ENCODE measurements around the gene CNTD1. TPM values are rescaled to one million over a fixed set of nuclear protein-coding genes. Genes with fewer than 3 reads are reported as not detected.

Gene CNTD1
- polyA plus RNA-seq, 1 donor: 3.0 TPM

DNA sequence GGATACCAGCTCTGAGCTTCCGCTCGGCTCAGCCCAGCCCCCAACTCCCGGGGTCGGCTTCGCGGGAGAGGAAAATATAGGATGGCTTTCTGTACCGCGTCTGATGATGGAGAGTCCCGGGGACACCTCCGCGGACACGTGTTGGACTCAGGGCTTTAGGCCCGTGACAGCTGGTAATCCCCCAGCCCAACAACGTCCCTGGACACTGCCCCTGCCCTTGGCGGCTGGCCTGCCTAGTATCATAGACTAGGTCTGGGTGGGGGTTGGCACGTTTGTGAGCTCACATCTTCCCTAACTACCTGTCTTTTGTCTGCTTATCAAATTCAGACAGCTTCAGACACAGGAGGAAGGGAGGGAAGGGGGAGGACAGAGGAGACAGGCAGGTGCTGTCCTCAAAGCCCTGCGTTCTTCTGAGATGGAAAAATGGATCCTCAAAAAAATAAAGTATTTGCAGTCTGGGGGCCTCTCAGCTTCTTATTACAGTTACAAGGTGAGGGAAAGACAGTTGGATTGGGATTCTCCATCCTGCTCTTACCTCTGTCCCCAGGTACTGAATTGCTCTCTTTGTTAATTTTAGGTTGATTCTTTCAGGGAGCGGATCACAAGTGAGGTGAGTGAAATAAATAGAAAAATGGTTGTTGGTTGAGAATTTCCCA lies 35.2 kb downstream of the CNTD1 start:
- peak overlapping the region; percentile 97 for H3K4me3 ChIP-seq (ENCODE audit: low read length)
- no peaks in the 10 kb centered on the region for H3K4me1 ChIP-seq (ENCODE audit: control insufficient read depth, insufficient read depth, low read length)
- peaks cover 28% of the 10 kb centered on the region for H3K36me3 ChIP-seq (ENCODE audit: control insufficient read depth, insufficient read depth, low read length)
- no peaks in the 10 kb centered on the region for H3K9me3 ChIP-seq (ENCODE audit: control insufficient read depth, low read depth, low read length)
- no peak for DNase-seq
- peak overlapping the region; percentile 71 for H3K27ac ChIP-seq (ENCODE audit: low read length)
- WGBS (ENCODE audit: insufficient coverage, low lambda C conversion rate): no CpG with 5 or more reads among the region's 18 CpGs
- H3K27me3 ChIP-seq (ENCODE audit: control insufficient read depth, insufficient read depth, low read length): no peaks in the 10 kb centered on the region

GRCh38 chr17:42835732-42836131 lies 37.1 kb downstream of the CNTD1 start:
- Histone ChIP-seq H3K27me3 (ENCODE audit: control insufficient read depth, insufficient read depth, low read length) (no peaks in the 10 kb centered on the region), H3K4me3 (ENCODE audit: low read length) (no peak overlapping the region), H3K4me1 (ENCODE audit: control insufficient read depth, insufficient read depth, low read length) (no peaks in the 10 kb centered on the region), H3K9me3 (ENCODE audit: control insufficient read depth, low read depth, low read length) (no peaks in the 10 kb centered on the region), H3K27ac (ENCODE audit: low read length) (no peak overlapping the region), H3K36me3 (ENCODE audit: control insufficient read depth, insufficient read depth, low read length) (peaks cover 42% of the 10 kb centered on the region)
- WGBS (ENCODE audit: insufficient coverage, low lambda C conversion rate): no CpG with 5 or more reads among the region's 6 CpGs
- no peak for DNase-seq

DNA sequence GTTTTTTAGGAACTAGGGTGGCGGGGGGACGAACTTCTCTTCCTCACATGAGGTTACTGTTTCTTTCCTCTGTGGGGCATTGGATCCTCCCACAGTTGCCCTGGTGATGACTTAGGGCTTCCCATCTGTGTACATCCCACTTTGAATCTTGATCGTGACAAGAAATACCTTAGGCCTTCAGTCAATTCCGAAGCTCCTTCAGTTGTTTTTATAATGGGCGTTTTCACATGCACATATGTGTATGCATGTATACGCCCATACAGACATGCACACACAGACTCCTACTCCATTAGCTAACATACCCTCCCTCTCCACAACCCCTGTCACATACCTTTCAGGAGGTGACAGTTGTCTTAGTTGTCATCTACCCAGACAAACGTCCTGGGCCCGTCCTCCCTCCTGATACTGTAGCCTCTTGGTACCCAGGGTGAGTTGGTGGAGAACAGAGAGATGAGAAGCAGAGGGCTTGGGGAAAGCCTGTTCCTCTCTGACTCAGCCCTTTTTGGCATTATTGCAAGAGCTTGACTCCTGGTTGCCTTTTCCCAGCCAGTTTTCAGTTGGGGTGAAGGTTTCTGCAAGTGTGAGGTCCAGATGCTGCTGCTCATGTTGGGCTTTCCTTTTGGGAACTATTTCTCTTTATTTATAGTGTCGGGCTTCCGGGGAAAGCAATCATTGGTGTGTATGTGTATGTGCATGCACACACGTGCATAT lies 43.5 kb downstream of the CNTD1 start:
- 92% methylated on average over 4 of the region's 11 CpGs for WGBS (ENCODE audit: insufficient coverage, low lambda C conversion rate)
- no peak overlapping the region for H3K4me3 ChIP-seq (ENCODE audit: low read length)
- peaks cover 72% of the 10 kb centered on the region for H3K36me3 ChIP-seq (ENCODE audit: control insufficient read depth, insufficient read depth, low read length)
- H3K27me3 ChIP-seq (ENCODE audit: control insufficient read depth, insufficient read depth, low read length): no peaks in the 10 kb centered on the region
- no peaks in the 10 kb centered on the region for H3K4me1 ChIP-seq (ENCODE audit: control insufficient read depth, insufficient read depth, low read length)
- no peak overlapping the region for H3K27ac ChIP-seq (ENCODE audit: low read length)
- no peak for DNase-seq
- no peaks in the 10 kb centered on the region for H3K9me3 ChIP-seq (ENCODE audit: control insufficient read depth, low read depth, low read length)

DNA sequence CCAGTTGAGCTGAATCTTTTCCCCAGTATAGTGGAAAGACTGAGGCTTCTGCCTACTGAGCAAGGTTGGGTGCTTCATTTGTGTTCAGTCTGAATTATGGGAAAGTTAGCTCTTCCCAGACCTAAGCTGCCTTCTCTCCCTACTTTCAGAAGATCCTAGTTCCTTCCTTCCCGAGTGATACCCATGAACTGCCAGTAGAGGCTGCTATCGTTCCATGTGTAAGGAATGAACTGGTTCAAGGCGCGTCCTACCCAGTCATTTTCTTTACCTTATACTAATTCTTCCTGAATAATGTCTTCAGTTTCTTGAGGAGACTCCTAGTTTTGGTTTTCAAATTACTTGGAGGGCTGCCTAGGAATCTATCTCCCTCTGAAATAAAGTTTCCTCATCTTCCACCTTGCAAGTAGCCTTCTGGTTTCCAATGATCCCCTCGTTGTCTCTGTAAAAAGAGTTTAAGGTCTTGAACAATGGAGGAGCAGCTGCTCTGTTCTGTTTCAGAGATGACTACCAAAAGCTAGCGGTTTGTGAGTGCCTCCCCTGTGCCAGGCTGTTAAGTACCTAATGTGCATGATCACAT lies 44.8 kb downstream of the CNTD1 start:
- Histone ChIP-seq H3K36me3 (ENCODE audit: control insufficient read depth, insufficient read depth, low read length) (peaks cover 59% of the 10 kb centered on the region), H3K27me3 (ENCODE audit: control insufficient read depth, insufficient read depth, low read length) (no peaks in the 10 kb centered on the region), H3K27ac (ENCODE audit: low read length) (no peak overlapping the region), H3K4me1 (ENCODE audit: control insufficient read depth, insufficient read depth, low read length) (no peaks in the 10 kb centered on the region), H3K9me3 (ENCODE audit: control insufficient read depth, low read depth, low read length) (no peaks in the 10 kb centered on the region), H3K4me3 (ENCODE audit: low read length) (no peak overlapping the region)
- no CpG with 5 or more reads among the region's 6 CpGs for WGBS (ENCODE audit: insufficient coverage, low lambda C conversion rate)
- DNase-seq: peak; percentile 48 to 51

DNA sequence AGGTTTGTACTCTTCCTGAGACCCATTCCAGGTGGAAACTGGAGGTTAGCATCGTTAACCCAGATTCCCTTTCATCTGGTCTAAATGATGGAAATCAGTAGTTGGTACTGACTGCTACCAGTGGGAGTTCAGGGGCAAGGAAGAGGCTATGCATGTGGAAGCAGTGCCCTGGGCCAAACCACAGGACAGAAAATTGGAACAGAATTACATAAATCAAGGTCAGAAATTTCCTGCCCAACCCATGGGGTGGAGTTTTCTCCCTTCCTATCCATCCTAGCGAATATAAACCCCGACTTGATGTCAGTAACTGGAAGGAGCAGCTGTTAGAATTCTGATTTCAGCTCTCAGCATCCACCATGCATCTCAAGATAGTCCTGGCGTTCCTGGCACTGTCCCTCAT lies 45.6 kb downstream of the CNTD1 start, which contains the start of gene AOC2:
TSS of gene AOC2 (plus strand) at position 310 of the 400 bp plus-strand sequence. CDS start at position 357, 47 bp downstream.
- Histone ChIP-seq H3K4me3 (ENCODE audit: low read length) (no peak within 1 kb of the TSS), H3K4me1 (ENCODE audit: control insufficient read depth, insufficient read depth, low read length) (no peaks in the 10 kb centered on the region), H3K27ac (ENCODE audit: low read length) (no peak within 1 kb of the TSS), H3K27me3 (ENCODE audit: control insufficient read depth, insufficient read depth, low read length) (no peaks in the 10 kb centered on the region), H3K9me3 (ENCODE audit: control insufficient read depth, low read depth, low read length) (no peaks in the 10 kb centered on the region), H3K36me3 (ENCODE audit: control insufficient read depth, insufficient read depth, low read length) (peaks cover 51% of the 10 kb centered on the region)
- no peak for DNase-seq
- WGBS (ENCODE audit: insufficient coverage, low lambda C conversion rate): no CpG with 5 or more reads among the region's 4 CpGs

- Histone ChIP-seq H3K27ac (ENCODE audit: low read length) (no peak overlapping the region), H3K9me3 (ENCODE audit: control insufficient read depth, low read depth, low read length) (no peaks in the 10 kb centered on the region), H3K27me3 (ENCODE audit: control insufficient read depth, insufficient read depth, low read length) (no peaks in the 10 kb centered on the region), H3K4me3 (ENCODE audit: low read length) (no peak overlapping the region), H3K36me3 (ENCODE audit: control insufficient read depth, insufficient read depth, low read length) (peaks cover 46% of the 10 kb centered on the region), H3K4me1 (ENCODE audit: control insufficient read depth, insufficient read depth, low read length) (no peaks in the 10 kb centered on the region)
- DNase-seq: no peak
- WGBS (ENCODE audit: insufficient coverage, low lambda C conversion rate): no CpG with 5 or more reads among the region's 24 CpGs
Measured at GRCh38 chr17:42844761-42845555, 46.3 kb downstream of the CNTD1 start.

- WGBS (ENCODE audit: insufficient coverage, low lambda C conversion rate): no CpG with 5 or more reads among the region's 12 CpGs
- Histone ChIP-seq H3K4me1 (ENCODE audit: control insufficient read depth, insufficient read depth, low read length) (no peaks in the 10 kb centered on the region), H3K27me3 (ENCODE audit: control insufficient read depth, insufficient read depth, low read length) (no peaks in the 10 kb centered on the region), H3K9me3 (ENCODE audit: control insufficient read depth, low read depth, low read length) (no peaks in the 10 kb centered on the region), H3K27ac (ENCODE audit: low read length) (no peak overlapping the region), H3K4me3 (ENCODE audit: low read length) (no peak overlapping the region), H3K36me3 (ENCODE audit: control insufficient read depth, insufficient read depth, low read length) (peaks cover 42% of the 10 kb centered on the region)
- DNase-seq: no peak
Measured at GRCh38 chr17:42845556-42845917, 46.9 kb downstream of the CNTD1 start.

- no peaks in the 10 kb centered on the region for H3K27me3 ChIP-seq (ENCODE audit: control insufficient read depth, insufficient read depth, low read length)
- no peaks in the 10 kb centered on the region for H3K9me3 ChIP-seq (ENCODE audit: control insufficient read depth, low read depth, low read length)
- DNase-seq: no peak
- no peak overlapping the region for H3K27ac ChIP-seq (ENCODE audit: low read length)
- no CpG with 5 or more reads among the region's 7 CpGs for WGBS (ENCODE audit: insufficient coverage, low lambda C conversion rate)
- no peak overlapping the region for H3K4me3 ChIP-seq (ENCODE audit: low read length)
- peaks cover 40% of the 10 kb centered on the region for H3K36me3 ChIP-seq (ENCODE audit: control insufficient read depth, insufficient read depth, low read length)
- no peaks in the 10 kb centered on the region for H3K4me1 ChIP-seq (ENCODE audit: control insufficient read depth, insufficient read depth, low read length)
Measured at GRCh38 chr17:42845918-42846593, 47.4 kb downstream of the CNTD1 start.

- no peak overlapping the region for H3K4me3 ChIP-seq (ENCODE audit: low read length)
- H3K9me3 ChIP-seq (ENCODE audit: control insufficient read depth, low read depth, low read length): no peaks in the 10 kb centered on the region
- DNase-seq: no peak
- H3K27ac ChIP-seq (ENCODE audit: low read length): no peak overlapping the region
- no peaks in the 10 kb centered on the region for H3K4me1 ChIP-seq (ENCODE audit: control insufficient read depth, insufficient read depth, low read length)
- 82% methylated on average over 2 of the region's 9 CpGs for WGBS (ENCODE audit: insufficient coverage, low lambda C conversion rate)
- peaks cover 34% of the 10 kb centered on the region for H3K36me3 ChIP-seq (ENCODE audit: control insufficient read depth, insufficient read depth, low read length)
- no peaks in the 10 kb centered on the region for H3K27me3 ChIP-seq (ENCODE audit: control insufficient read depth, insufficient read depth, low read length)
Measured at GRCh38 chr17:42846594-42847280, 48.1 kb downstream of the CNTD1 start.

All from large intestine (tissue), 3 donors.